SU-DHL-6 (cell line): Measurements from ENCODE around the gene EPHB4.

Experiments
- H2AFZ ChIP-seq: fragments of 200-600 bp; sonication (generic); 2 replicates; pipeline ENCODE4 v1.6.1; 2014; ENCODE audit warnings: low read depth, mild to moderate bottlenecking, moderate library complexity, mixed read lengths, antibody characterized with exemption, low read length; ENCODE audit not compliant: severe bottlenecking
- H3F3A ChIP-seq: fragments of 200-600 bp; shearing (Covaris generic); 2 replicates; pipeline ENCODE4 v1.6.0; 2016; ENCODE audit warnings: antibody characterized with exemption, mild to moderate bottlenecking; ENCODE audit not compliant: insufficient read depth
- H3K27ac ChIP-seq: fragments of 200-600 bp; sonication (generic); 2 replicates; pipeline ENCODE4 v1.5.1; 2016; ENCODE audit warnings: low read depth, mild to moderate bottlenecking, low read length, moderate library complexity, mixed read lengths
- H3K27me3 ChIP-seq: fragments of 200-600 bp; sonication (generic), shearing (Covaris generic); 2 replicates; pipeline ENCODE4 v1.6.0; 2014; ENCODE audit warnings: mild to moderate bottlenecking, low read length
- H3K36me3 ChIP-seq: fragments of 200-600 bp; sonication (generic); 2 replicates; pipeline ENCODE4 v1.6.1; 2014; ENCODE audit warnings: mild to moderate bottlenecking, low read length, mixed read lengths
- H3K4me2 ChIP-seq: fragments of 300-600, 200-600 bp; shearing (Covaris generic), sonication (generic); 2 replicates; pipeline ENCODE4 v1.6.0; 2014; ENCODE audit warnings: low read length, low read depth, mild to moderate bottlenecking; ENCODE audit not compliant: poor library complexity, severe bottlenecking
- H3K4me3 ChIP-seq: fragments of 200-600 bp; sonication (generic); 2 replicates; pipeline ENCODE4 v1.5.1; 2014; ENCODE audit warnings: antibody characterized with exemption, low read length, mild to moderate bottlenecking, mixed read lengths; ENCODE audit not compliant: insufficient read depth, poor library complexity, severe bottlenecking
- H3K79me2 ChIP-seq: fragments of 200-600 bp; sonication (generic); 2 replicates; pipeline ENCODE4 v1.6.1; 2014; ENCODE audit warnings: mild to moderate bottlenecking, low read length, moderate library complexity; ENCODE audit not compliant: insufficient read depth
- H3K9ac ChIP-seq: fragments of 200-600 bp; sonication (generic); 2 replicates; pipeline ENCODE4 v1.7.0; 2014; ENCODE audit warnings: mild to moderate bottlenecking, low read length
- H3K9me2 ChIP-seq: fragments of 200-600 bp; sonication (generic); replicated peaks from 2 replicates; pipeline ENCODE4 v1.6.1; 2014; ENCODE audit warnings: low read length; ENCODE audit not compliant: insufficient read depth
- H3K9me3 ChIP-seq: fragments of 200-600 bp; sonication (generic); 2 replicates; pipeline ENCODE4 v1.6.1; 2014; ENCODE audit warnings: low read length, mixed read lengths; ENCODE audit not compliant: insufficient read depth
- H4K20me1 ChIP-seq: fragments of 200-600 bp; sonication (generic); 2 replicates; pipeline ENCODE4 v1.6.1; 2014; ENCODE audit warnings: low read depth, mild to moderate bottlenecking, antibody characterized with exemption, low read length, moderate library complexity, mixed read lengths
- EZH2phosphoT487 ChIP-seq: fragments of 200-600 bp; sonication (generic), shearing (Covaris generic); conservative IDR thresholded peaks from 2 replicates; pipeline ENCODE4 v1.6.1; 2018; ENCODE audit warnings: mild to moderate bottlenecking, antibody characterized with exemption, low read length, moderate library complexity, mixed read lengths
- TF ChIP-seq, protein P1 (sequence below): fragments of 200-600 bp; sonication (generic); IDR thresholded peaks from one replicate; pipeline ENCODE4 v1.5.1; 2017; ENCODE audit warnings: antibody characterized with exemption, mild to moderate bottlenecking, low read length, moderate library complexity; ENCODE audit not compliant: insufficient read depth, poor library complexity, severe bottlenecking

Gene EPHB4

DNA sequence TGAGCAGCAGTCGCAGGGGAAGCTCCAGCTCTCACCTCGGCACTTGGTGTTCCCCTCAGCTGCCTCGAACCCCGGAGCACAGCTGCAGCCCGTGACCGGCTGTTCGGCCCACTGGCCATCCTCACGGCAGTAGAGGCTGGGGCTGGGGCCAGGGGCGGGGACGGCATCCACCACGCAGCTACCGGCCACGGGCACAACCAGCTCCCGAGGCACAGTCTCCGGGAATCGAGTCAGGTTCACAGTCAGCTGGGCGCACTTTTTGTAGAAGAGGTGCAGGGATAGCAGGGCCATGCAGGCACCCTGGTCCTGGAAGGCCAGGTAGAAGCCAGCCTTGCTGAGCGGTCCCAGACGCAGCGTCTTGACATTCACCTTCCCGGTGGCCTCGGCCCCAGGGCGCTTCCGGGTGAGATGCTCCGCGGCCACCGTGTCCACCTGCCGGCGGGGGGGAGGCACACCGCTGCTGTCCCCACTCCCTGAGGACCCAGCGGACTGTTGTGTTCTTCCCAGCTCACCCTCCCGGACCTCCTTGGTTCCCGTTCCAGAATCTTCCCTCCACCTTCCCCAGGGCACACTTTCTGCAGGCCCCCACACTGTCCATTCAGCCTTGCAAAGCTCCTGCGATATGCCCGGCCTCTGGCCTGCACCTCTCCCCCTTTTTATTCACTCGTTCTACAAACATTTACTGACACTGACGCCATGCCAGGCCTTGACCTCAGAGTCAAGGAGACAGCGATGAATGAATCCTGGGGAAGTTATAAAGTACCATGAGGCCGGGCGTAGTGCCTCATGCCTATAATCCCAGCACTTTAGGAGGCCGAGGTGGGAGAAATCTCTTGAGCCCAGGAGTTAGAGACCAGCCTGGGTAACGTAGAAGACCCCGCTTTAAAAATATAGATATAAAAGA is 4.8 kb downstream of the EPHB4 start:
- no peak overlapping the region for H3K4me3 ChIP-seq
- H3K27ac ChIP-seq = no peak overlapping the region
- no peaks in the 10 kb centered on the region for H3K9me2 ChIP-seq
- H4K20me1 ChIP-seq = no peaks in the 10 kb centered on the region
- no peaks in the 10 kb centered on the region for H3K9me3 ChIP-seq
- H2AFZ ChIP-seq = no peak overlapping the region
- no peaks in the 10 kb centered on the region for H3K79me2 ChIP-seq
- H3K4me2 ChIP-seq = no peak overlapping the region
- no peak overlapping the region for H3K9ac ChIP-seq
- H3K27me3 ChIP-seq = no peaks in the 10 kb centered on the region
- TF ChIP-seq, protein P1, sequence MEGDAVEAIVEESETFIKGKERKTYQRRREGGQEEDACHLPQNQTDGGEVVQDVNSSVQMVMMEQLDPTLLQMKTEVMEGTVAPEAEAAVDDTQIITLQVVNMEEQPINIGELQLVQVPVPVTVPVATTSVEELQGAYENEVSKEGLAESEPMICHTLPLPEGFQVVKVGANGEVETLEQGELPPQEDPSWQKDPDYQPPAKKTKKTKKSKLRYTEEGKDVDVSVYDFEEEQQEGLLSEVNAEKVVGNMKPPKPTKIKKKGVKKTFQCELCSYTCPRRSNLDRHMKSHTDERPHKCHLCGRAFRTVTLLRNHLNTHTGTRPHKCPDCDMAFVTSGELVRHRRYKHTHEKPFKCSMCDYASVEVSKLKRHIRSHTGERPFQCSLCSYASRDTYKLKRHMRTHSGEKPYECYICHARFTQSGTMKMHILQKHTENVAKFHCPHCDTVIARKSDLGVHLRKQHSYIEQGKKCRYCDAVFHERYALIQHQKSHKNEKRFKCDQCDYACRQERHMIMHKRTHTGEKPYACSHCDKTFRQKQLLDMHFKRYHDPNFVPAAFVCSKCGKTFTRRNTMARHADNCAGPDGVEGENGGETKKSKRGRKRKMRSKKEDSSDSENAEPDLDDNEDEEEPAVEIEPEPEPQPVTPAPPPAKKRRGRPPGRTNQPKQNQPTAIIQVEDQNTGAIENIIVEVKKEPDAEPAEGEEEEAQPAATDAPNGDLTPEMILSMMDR = no peak
- TF ChIP-seq EZH2phosphoT487 = no peak
- H3F3A ChIP-seq = no peaks in the 10 kb centered on the region
- no peaks in the 10 kb centered on the region for H3K36me3 ChIP-seq

DNA sequence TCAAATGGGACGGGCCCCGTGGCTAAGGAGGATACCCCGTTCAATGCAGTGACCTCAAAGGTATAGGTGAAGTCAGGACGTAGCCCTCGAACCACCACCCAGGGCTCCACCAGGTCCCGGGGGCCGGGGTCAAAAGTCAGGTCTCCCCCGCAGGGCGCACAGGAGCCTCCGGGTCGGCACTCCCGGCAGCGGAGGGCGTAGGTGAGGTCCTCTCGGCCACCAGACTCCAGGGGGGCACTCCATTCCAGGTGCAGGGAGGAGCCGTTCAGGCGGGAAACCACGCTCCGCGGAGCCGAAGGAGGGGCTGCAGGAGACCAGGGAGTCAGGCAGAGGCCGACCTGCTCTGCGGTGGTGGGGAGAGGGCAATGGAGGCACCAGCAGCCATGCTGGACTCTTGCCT is 7.7 kb downstream of the EPHB4 start:
- Histone ChIP-seq H3K27me3 (no peaks in the 10 kb centered on the region), H3K9me2 (no peaks in the 10 kb centered on the region), H3K9ac (no peak overlapping the region), H3K27ac (no peak overlapping the region), H3K4me2 (no peak overlapping the region), H3F3A (no peaks in the 10 kb centered on the region), H4K20me1 (no peaks in the 10 kb centered on the region), H2AFZ (no peak overlapping the region), H3K36me3 (no peaks in the 10 kb centered on the region), H3K79me2 (no peaks in the 10 kb centered on the region), H3K4me3 (no peak overlapping the region), H3K9me3 (no peaks in the 10 kb centered on the region)
- TF ChIP-seq, protein P1 = no peak
- TF ChIP-seq EZH2phosphoT487 = no peak

DNA sequence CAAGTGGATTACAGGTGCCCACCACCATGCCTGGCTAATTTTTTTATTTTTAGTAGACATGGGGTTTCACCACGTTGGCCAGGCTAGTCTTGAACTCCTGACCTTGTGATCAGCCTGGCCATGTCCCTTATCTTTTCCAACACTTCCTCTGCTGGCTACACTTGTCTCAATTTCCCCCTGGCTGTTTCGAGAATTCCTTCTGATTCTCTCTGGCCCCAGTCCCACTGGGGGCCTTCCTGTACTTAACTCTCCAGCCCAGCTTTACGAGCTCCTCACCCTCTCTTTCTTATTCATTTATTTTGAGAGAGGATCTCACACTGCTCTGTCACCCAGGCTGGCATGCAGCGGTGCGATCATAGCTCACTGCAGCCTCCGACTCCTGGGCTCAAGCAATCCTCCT is 8.5 kb downstream of the EPHB4 start:
- Histone ChIP-seq H3K27me3 (no peaks in the 10 kb centered on the region), H3K79me2 (no peaks in the 10 kb centered on the region), H3K36me3 (no peaks in the 10 kb centered on the region), H4K20me1 (no peaks in the 10 kb centered on the region), H3K27ac (no peak overlapping the region), H3K4me3 (no peak overlapping the region), H3K9me3 (no peaks in the 10 kb centered on the region), H3F3A (no peaks in the 10 kb centered on the region), H3K4me2 (no peak overlapping the region), H3K9ac (no peak overlapping the region), H2AFZ (no peak overlapping the region), H3K9me2 (no peaks in the 10 kb centered on the region)
- TF ChIP-seq, protein P1 = no peak
- TF ChIP-seq EZH2phosphoT487 = no peak
